ENCODE data around the gene IL31RA.

IL31RA gene

GRCh38 chr5:55866485-55866884 is 15.3 kb downstream of the IL31RA start:
- ChIA-PET CTCF (no interaction called here), POLR2A (no interaction called here)
- DNase-seq (ENCODE audit: extremely low spot score): no peak
- TF ChIP-seq ZNF384 (IDR thresholded peaks at IDR 0.05) (no peak), NFRKB (IDR thresholded peaks at IDR 0.05) (no peak), LEF1 (IDR thresholded peaks at IDR 0.05; ENCODE audit: borderline replicate concordance) (no peak), CTBP1 (IDR thresholded peaks at IDR 0.05; ENCODE audit: borderline replicate concordance) (no peak), L3MBTL2 (conservative IDR thresholded peaks at IDR 0.05) (no peak), SUZ12 (IDR thresholded peaks at IDR 0.05) (no peak), FOXA1 (IDR thresholded peaks at IDR 0.05) (no peak), BHLHE40 (IDR thresholded peaks at IDR 0.05; ENCODE audit: borderline replicate concordance) (no peak), ARNT (IDR thresholded peaks at IDR 0.05) (no peak), HDGF (IDR thresholded peaks at IDR 0.05; ENCODE audit: borderline replicate concordance) (no peak), SP1 (IDR thresholded peaks at IDR 0.05) (no peak), FOXM1 (IDR thresholded peaks at IDR 0.05; ENCODE audit: borderline replicate concordance) (no peak), ELF4 (IDR thresholded peaks at IDR 0.05) (no peak), FOXK2 (IDR thresholded peaks at IDR 0.05) (no peak), TARDBP (IDR thresholded peaks at IDR 0.05) (no peak)
- TF ChIP-seq, protein P1, sequence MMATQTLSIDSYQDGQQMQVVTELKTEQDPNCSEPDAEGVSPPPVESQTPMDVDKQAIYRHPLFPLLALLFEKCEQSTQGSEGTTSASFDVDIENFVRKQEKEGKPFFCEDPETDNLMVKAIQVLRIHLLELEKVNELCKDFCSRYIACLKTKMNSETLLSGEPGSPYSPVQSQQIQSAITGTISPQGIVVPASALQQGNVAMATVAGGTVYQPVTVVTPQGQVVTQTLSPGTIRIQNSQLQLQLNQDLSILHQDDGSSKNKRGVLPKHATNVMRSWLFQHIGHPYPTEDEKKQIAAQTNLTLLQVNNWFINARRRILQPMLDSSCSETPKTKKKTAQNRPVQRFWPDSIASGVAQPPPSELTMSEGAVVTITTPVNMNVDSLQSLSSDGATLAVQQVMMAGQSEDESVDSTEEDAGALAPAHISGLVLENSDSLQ (IDR thresholded peaks at IDR 0.05): no peak

GRCh38 chr5:55866934-55867333 is 15.8 kb downstream of the IL31RA start:
- CTCF ChIA-PET: no interaction called here
- POLR2A ChIA-PET: no interaction called here
- TF ChIP-seq ELF4 (IDR thresholded peaks at IDR 0.05) (no peak), LEF1 (IDR thresholded peaks at IDR 0.05; ENCODE audit: borderline replicate concordance) (no peak), CTBP1 (IDR thresholded peaks at IDR 0.05; ENCODE audit: borderline replicate concordance) (no peak), FOXK2 (IDR thresholded peaks at IDR 0.05) (no peak), TARDBP (IDR thresholded peaks at IDR 0.05) (no peak), SP1 (IDR thresholded peaks at IDR 0.05) (no peak), ARNT (IDR thresholded peaks at IDR 0.05) (no peak), ZNF384 (IDR thresholded peaks at IDR 0.05) (no peak), HDGF (IDR thresholded peaks at IDR 0.05; ENCODE audit: borderline replicate concordance) (no peak), FOXA1 (IDR thresholded peaks at IDR 0.05) (no peak), SUZ12 (IDR thresholded peaks at IDR 0.05) (no peak), FOXM1 (IDR thresholded peaks at IDR 0.05; ENCODE audit: borderline replicate concordance) (no peak), BHLHE40 (IDR thresholded peaks at IDR 0.05; ENCODE audit: borderline replicate concordance) (no peak), NFRKB (IDR thresholded peaks at IDR 0.05) (no peak), L3MBTL2 (conservative IDR thresholded peaks at IDR 0.05) (no peak)
- TF ChIP-seq, protein P1 (IDR thresholded peaks at IDR 0.05): no peak
- no peak for DNase-seq (ENCODE audit: extremely low spot score)

- no peak for DNase-seq (ENCODE audit: extremely low spot score)
- ChIA-PET POLR2A (no interaction called here), CTCF (interaction anchor here (1.1 kb wide), 1 partner anchor 18 kb away, joined by 4 read pairs; the partner anchor contains the start of gene IL31RA)
- TF ChIP-seq ZNF384 (IDR thresholded peaks at IDR 0.05): no peak
- TF ChIP-seq CTBP1 (IDR thresholded peaks at IDR 0.05; ENCODE audit: borderline replicate concordance): no peak
- no peak for TF ChIP-seq FOXA1 (IDR thresholded peaks at IDR 0.05)
- TF ChIP-seq ELF4 (IDR thresholded peaks at IDR 0.05): no peak
- no peak for TF ChIP-seq SP1 (IDR thresholded peaks at IDR 0.05)
- no peak for TF ChIP-seq NFRKB (IDR thresholded peaks at IDR 0.05)
- TF ChIP-seq, protein P1 (IDR thresholded peaks at IDR 0.05): no peak
- TF ChIP-seq ARNT (IDR thresholded peaks at IDR 0.05): no peak
- TF ChIP-seq BHLHE40 (IDR thresholded peaks at IDR 0.05; ENCODE audit: borderline replicate concordance): no peak
- TF ChIP-seq HDGF (IDR thresholded peaks at IDR 0.05; ENCODE audit: borderline replicate concordance): no peak
- no peak for TF ChIP-seq SUZ12 (IDR thresholded peaks at IDR 0.05)
- TF ChIP-seq FOXK2 (IDR thresholded peaks at IDR 0.05): no peak
- TF ChIP-seq TARDBP (IDR thresholded peaks at IDR 0.05): no peak
- TF ChIP-seq LEF1 (IDR thresholded peaks at IDR 0.05; ENCODE audit: borderline replicate concordance): no peak
- no peak for TF ChIP-seq FOXM1 (IDR thresholded peaks at IDR 0.05; ENCODE audit: borderline replicate concordance)
- TF ChIP-seq L3MBTL2 (conservative IDR thresholded peaks at IDR 0.05): no peak
These were observed 17.7 kb downstream of the IL31RA start for GRCh38 chr5:55868846-55869245.

DNA sequence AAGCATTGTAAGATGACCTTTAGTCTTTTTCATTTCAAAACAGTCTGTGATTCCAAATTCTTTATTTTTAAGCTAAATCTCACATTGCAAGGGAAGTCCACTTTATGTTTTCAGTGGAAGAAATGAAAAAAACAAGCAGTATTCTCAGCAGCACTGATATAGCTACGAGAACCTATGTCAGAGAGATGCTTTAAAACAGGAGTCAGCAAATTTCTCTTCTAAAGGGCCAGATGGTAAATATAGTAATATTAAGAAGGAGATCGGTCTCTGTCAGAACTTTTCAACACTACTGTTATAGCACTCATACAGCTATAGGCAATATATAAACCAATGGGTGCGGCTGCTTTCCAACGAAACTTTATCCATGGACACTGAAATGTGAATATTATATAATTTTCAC is 18.7 kb downstream of the IL31RA start:
- POLR2A ChIA-PET: no interaction called here
- CTCF ChIA-PET: no interaction called here

GRCh38 chr5:55873234-55873633 is 22.1 kb downstream of the IL31RA start:
- ChIA-PET POLR2A (no interaction called here), CTCF (no interaction called here)
- TF ChIP-seq FOXK2 (IDR thresholded peaks at IDR 0.05): no peak
- TF ChIP-seq L3MBTL2 (conservative IDR thresholded peaks at IDR 0.05): no peak
- TF ChIP-seq SP1 (IDR thresholded peaks at IDR 0.05): no peak
- TF ChIP-seq, protein P1 (IDR thresholded peaks at IDR 0.05): no peak
- no peak for TF ChIP-seq FOXM1 (IDR thresholded peaks at IDR 0.05; ENCODE audit: borderline replicate concordance)
- TF ChIP-seq HDGF (IDR thresholded peaks at IDR 0.05; ENCODE audit: borderline replicate concordance): no peak
- no peak for TF ChIP-seq ELF4 (IDR thresholded peaks at IDR 0.05)
- no peak for TF ChIP-seq ARNT (IDR thresholded peaks at IDR 0.05)
- no peak for TF ChIP-seq FOXA1 (IDR thresholded peaks at IDR 0.05)
- no peak for TF ChIP-seq BHLHE40 (IDR thresholded peaks at IDR 0.05; ENCODE audit: borderline replicate concordance)
- TF ChIP-seq NFRKB (IDR thresholded peaks at IDR 0.05): no peak
- TF ChIP-seq TARDBP (IDR thresholded peaks at IDR 0.05): no peak
- DNase-seq (ENCODE audit: extremely low spot score): no peak

More for the DNA sequence above, 18.7 kb downstream of the IL31RA start:
- no peak for TF ChIP-seq ZNF384 (IDR thresholded peaks at IDR 0.05)
- TF ChIP-seq TARDBP (IDR thresholded peaks at IDR 0.05): no peak
- no peak for TF ChIP-seq FOXA1 (IDR thresholded peaks at IDR 0.05)
- TF ChIP-seq HDGF (IDR thresholded peaks at IDR 0.05; ENCODE audit: borderline replicate concordance): no peak
- no peak for TF ChIP-seq LEF1 (IDR thresholded peaks at IDR 0.05; ENCODE audit: borderline replicate concordance)
- no peak for TF ChIP-seq SUZ12 (IDR thresholded peaks at IDR 0.05)
- TF ChIP-seq, protein P1 (IDR thresholded peaks at IDR 0.05): no peak
- TF ChIP-seq FOXK2 (IDR thresholded peaks at IDR 0.05): no peak
- TF ChIP-seq ELF4 (IDR thresholded peaks at IDR 0.05): no peak
- TF ChIP-seq FOXM1 (IDR thresholded peaks at IDR 0.05; ENCODE audit: borderline replicate concordance): no peak
- DNase-seq (ENCODE audit: extremely low spot score): no peak

All from HEK293T (cell line).